ENCODE data around the gene TUFT1. TPM values are rescaled to one million over a fixed set of nuclear protein-coding genes. Genes with fewer than 3 reads are reported as not detected.
A peak's percentile ranks its signal among the peaks of the same experiment; 100 is the strongest.

Gene TUFT1
- total and polyA plus RNA-seq, 9 of the 15 experiments (the other 6 are each of a cell fraction or from before 2014, with no cell fraction given), result 0.54 to 2.0 (median 1.7) TPM

- TF ChIP-seq, protein P1, sequence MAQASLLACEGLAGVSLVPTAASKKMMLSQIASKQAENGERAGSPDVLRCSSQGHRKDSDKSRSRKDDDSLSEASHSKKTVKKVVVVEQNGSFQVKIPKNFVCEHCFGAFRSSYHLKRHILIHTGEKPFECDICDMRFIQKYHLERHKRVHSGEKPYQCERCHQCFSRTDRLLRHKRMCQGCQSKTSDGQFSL (CRISPR knock-in tag; IDR thresholded peaks at IDR 0.05), result no peak
- TF ChIP-seq, protein P1 (tag; IDR thresholded peaks at IDR 0.05), result no peak
- no peak for TF ChIP-seq PHF8 (IDR thresholded peaks at IDR 0.05; ENCODE audit: borderline replicate concordance, low read length)
These were observed 20.4 kb upstream of the TUFT1 start (continued) for GRCh38 chr1:151519667-151520066.

DNA sequence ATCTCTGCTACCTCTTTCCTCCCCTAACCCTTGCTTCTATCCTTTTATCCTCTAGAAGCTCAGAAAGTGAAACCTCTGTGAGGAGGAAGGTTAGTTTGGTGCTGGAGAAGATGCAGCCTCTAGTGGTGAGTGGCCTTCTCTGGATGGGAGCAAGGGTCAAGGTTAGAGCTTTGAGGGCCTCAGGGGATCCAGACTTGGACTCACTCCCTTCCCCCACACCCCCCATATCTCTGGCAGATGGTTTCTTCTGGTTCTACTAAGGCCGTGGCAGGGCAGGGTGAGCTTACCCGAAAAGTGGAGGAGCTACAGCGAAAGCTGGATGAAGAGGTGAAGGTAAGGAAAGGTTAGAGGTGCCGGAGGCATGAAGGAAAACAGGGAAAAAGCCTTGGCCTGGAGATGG is 19.8 kb upstream of the TUFT1 start:
- POLR2A ChIA-PET, result interaction anchor here (0.6 to 1.2 kb wide), 6 partner anchors 9 to 260 kb away, joined by 3 to 4 read pairs (median 3); no protein-coding TSS in a partner anchor
- ATAC-seq (peak; percentile 43; the same call in 1 of the 3 replicates), FAIRE-seq (no peak), DNase-seq (ENCODE audit: extremely low read depth in 1 of 4, low spot score in 3 of 4) (no peak)
- Histone ChIP-seq H3K4me1 (replicated peaks in 1 of 2; ENCODE audit: control insufficient read depth in 2 of 2, insufficient read depth in 2 of 2, low read length in 2 of 2) (no peaks in the 10 kb centered on the region; a peak in 1 of 5 replicates), H3K4me2 (ENCODE audit: insufficient read depth, low read length) (no peak overlapping the region), H3K4me3 (no peak overlapping the region), H3K9ac (ENCODE audit: insufficient read depth in 1 of 2, low read depth in 2 of 2, low read length in 2 of 2) (no peak overlapping the region), H3K9me1 (ENCODE audit: control insufficient read depth, insufficient read depth, low read length) (no peaks in the 10 kb centered on the region), H3K27me3 (ENCODE audit: control insufficient read depth in 2 of 2, insufficient read depth in 2 of 2, low read length in 2 of 2) (peaks cover 20 to 44% of the 10 kb centered on the region in 2 experiments; a peak in 4 of 5 replicates), H3K9me3 (replicated peaks; ENCODE audit: control insufficient read depth, insufficient read depth, low read depth, low read length) (no peaks in the 10 kb centered on the region), H3K36me3 (ENCODE audit: control insufficient read depth, insufficient read depth, low read length) (no peaks in the 10 kb centered on the region), H3K27ac (ENCODE audit: extremely low read depth, low read depth, low read length) (no peak overlapping the region), H2AFZ (ENCODE audit: low read depth, low read length) (no peak overlapping the region), H3K79me2 (ENCODE audit: control insufficient read depth, insufficient read depth, low read length) (no peaks in the 10 kb centered on the region), H4K20me1 (replicated peaks; ENCODE audit: control insufficient read depth, insufficient read depth, low read length) (no peaks in the 10 kb centered on the region)
- CTCF ChIA-PET (ENCODE audit: low intra/inter-chr PET ratio), result no interaction called here
- no TSS peak for BruUV-seq (replicated peaks)
- whole genome bisulfite sequencing (ENCODE audit: insufficient coverage, low coverage, missing lambda C conversion rate), result 26% methylated on average over 4 of the region's 4 CpGs
- intact Hi-C loops (cut with micrococcal nuclease), result loop anchor here (5.0 kb wide), 1 partner anchor 78 kb away; no protein-coding TSS in a partner anchor
- in situ Hi-C loops (cut with MboI), result no loop called here
- TF ChIP-seq NR2C2 (CRISPR knock-in tag; IDR thresholded peaks at IDR 0.05) (no peak), NR2C2 (tag; IDR thresholded peaks at IDR 0.05) (peak; percentile 15; the same call in 1 of the 2 replicates), NR2C1 (IDR thresholded peaks at IDR 0.05) (peak; percentile 25; the same call in 1 of the 2 replicates), NR2C1 (tag; IDR thresholded peaks at IDR 0.05) (no peak), HNRNPUL1 (IDR thresholded peaks at IDR 0.05; ENCODE audit: low read length) (no peak), SMARCA5 (IDR thresholded peaks at IDR 0.05) (no peak), ESRRA (IDR thresholded peaks at IDR 0.05; ENCODE audit: borderline replicate concordance, low read depth) (peak; percentile 85), ZBTB2 (IDR thresholded peaks at IDR 0.05) (no peak), HNRNPH1 (optimal IDR thresholded peaks at IDR 0.05; ENCODE audit: low read depth, low read length) (no peak), ELF1 (tag; IDR thresholded peaks at IDR 0.05) (no peak), ARHGAP35 (IDR thresholded peaks at IDR 0.05; ENCODE audit: partially characterized antibody) (no peak), TARDBP (IDR thresholded peaks at IDR 0.05) (no peak), ZNF79 (CRISPR knock-in tag; IDR thresholded peaks at IDR 0.05; ENCODE audit: low read depth) (no peak), POLR3G (IDR thresholded peaks at IDR 0.05; ENCODE audit: extremely low read depth, insufficient read length, insufficient replicate concordance) (no peak), ZBED1 (IDR thresholded peaks at IDR 0.05) (no peak)
- TF ChIP-seq, protein P2, sequence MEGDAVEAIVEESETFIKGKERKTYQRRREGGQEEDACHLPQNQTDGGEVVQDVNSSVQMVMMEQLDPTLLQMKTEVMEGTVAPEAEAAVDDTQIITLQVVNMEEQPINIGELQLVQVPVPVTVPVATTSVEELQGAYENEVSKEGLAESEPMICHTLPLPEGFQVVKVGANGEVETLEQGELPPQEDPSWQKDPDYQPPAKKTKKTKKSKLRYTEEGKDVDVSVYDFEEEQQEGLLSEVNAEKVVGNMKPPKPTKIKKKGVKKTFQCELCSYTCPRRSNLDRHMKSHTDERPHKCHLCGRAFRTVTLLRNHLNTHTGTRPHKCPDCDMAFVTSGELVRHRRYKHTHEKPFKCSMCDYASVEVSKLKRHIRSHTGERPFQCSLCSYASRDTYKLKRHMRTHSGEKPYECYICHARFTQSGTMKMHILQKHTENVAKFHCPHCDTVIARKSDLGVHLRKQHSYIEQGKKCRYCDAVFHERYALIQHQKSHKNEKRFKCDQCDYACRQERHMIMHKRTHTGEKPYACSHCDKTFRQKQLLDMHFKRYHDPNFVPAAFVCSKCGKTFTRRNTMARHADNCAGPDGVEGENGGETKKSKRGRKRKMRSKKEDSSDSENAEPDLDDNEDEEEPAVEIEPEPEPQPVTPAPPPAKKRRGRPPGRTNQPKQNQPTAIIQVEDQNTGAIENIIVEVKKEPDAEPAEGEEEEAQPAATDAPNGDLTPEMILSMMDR (IDR thresholded peaks at IDR 0.05 in 2 of 3, conservative IDR thresholded peaks at IDR 0.05 in 1 of 3; ENCODE audit: insufficient read depth in 2 of 3, low read depth in 1 of 3, low read length in 3 of 3), result peak in 2 of 3 experiments; percentile 8 to 21; a peak in 1 of 6 replicates

Data from K562 (cell line).